ENCODE data around the gene DHRS7. TPM values are rescaled to one million over a fixed set of nuclear protein-coding genes. Genes with fewer than 3 reads are reported as not detected.

Gene DHRS7
- total RNA-seq, 1 donor from 2014 or later: 41.5 TPM

GRCh38 chr14:60188115-60188514 lies 22.9 kb upstream of the DHRS7 start:
- Mint-ChIP-seq H3K9me3 (no peaks in the 10 kb centered on the region), H3K27me3 (no peaks in the 10 kb centered on the region), H3K4me3 (no peak overlapping the region), H3K27ac (no peak overlapping the region), H3K36me3 (ENCODE audit: low read depth) (no peaks in the 10 kb centered on the region), H3K4me1 (peaks cover 14% of the 10 kb centered on the region)
- no peak for TF ChIP-seq CTCF (IDR thresholded peaks at IDR 0.05)
- CTCF ChIA-PET: interaction anchor here (7.3 to 9.5 kb wide), 2 partner anchors 122 to 224 kb away, joined by 92 to 171 read pairs; no protein-coding TSS in a partner anchor
- DNase-seq (no peak), ATAC-seq (ENCODE audit: low read depth) (no peak)
- intact Hi-C loops (cut with micrococcal nuclease): loop anchor here (10.0 kb wide), 1 partner anchor 1683 kb away; no protein-coding TSS in a partner anchor
- POLR2A ChIA-PET: no interaction called here

GRCh38 chr14:60184905-60185555 lies 19.8 kb upstream of the DHRS7 start:
- ChIA-PET POLR2A (interaction anchor here (1.7 to 3.4 kb wide), 3 partner anchors 20 to 64 kb away, joined by 4 to 22 read pairs (median 13); partner anchors contain the start of genes DHRS7 and PPM1A), CTCF (interaction anchor here (0.8 to 9.5 kb wide), 13 partner anchors 11 to 678 kb away, joined by 3 to 171 read pairs (median 5); partner anchors contain the start of genes CCDC175 and DHRS7)
- H3K27me3 Mint-ChIP-seq: no peaks in the 10 kb centered on the region
- DNase-seq: no peak
- peaks cover under 1% of the 10 kb centered on the region for H3K9me3 Mint-ChIP-seq
- no peak overlapping the region for H3K4me3 Mint-ChIP-seq
- H3K36me3 Mint-ChIP-seq (ENCODE audit: low read depth): no peaks in the 10 kb centered on the region
- intact Hi-C loops (cut with micrococcal nuclease): loop anchor here (1.0 to 10.0 kb wide), 13 partner anchors 20 to 1680 kb away; partner anchors contain the start of genes CCDC175, DHRS7 and PCNX4
- no peak for TF ChIP-seq CTCF (IDR thresholded peaks at IDR 0.05)
- H3K4me1 Mint-ChIP-seq: peaks cover 17% of the 10 kb centered on the region
- H3K27ac Mint-ChIP-seq: no peak overlapping the region
- no peak for ATAC-seq (ENCODE audit: low read depth)

GRCh38 chr14:60184146-60184904 lies 19.1 kb upstream of the DHRS7 start:
- peak; percentile 89 for TF ChIP-seq CTCF (IDR thresholded peaks at IDR 0.05)
- ChIA-PET POLR2A (interaction anchor here (1.0 to 3.4 kb wide), 5 partner anchors 10 to 92 kb away, joined by 3 to 22 read pairs (median 5); partner anchors contain the start of genes DHRS7, PCNX4 and PPM1A), CTCF (interaction anchor here (0.8 to 9.5 kb wide), 25 partner anchors 10 to 700 kb away, joined by 3 to 171 read pairs (median 3); partner anchors contain the start of genes CCDC175, DHRS7, JKAMP and L3HYPDH)
- no peaks in the 10 kb centered on the region for H3K36me3 Mint-ChIP-seq (ENCODE audit: low read depth)
- ATAC-seq (ENCODE audit: low read depth) (peak; percentile 56), DNase-seq (no peak)
- H3K27ac Mint-ChIP-seq: peak overlapping the region; percentile 87
- no peaks in the 10 kb centered on the region for H3K27me3 Mint-ChIP-seq
- peak overlapping the region; percentile 82 for H3K4me3 Mint-ChIP-seq
- intact Hi-C loops (cut with micrococcal nuclease): loop anchor here (1.0 to 10.0 kb wide), 13 partner anchors 19 to 1680 kb away; partner anchors contain the start of genes CCDC175, DHRS7 and PCNX4
- peaks cover 17% of the 10 kb centered on the region for H3K4me1 Mint-ChIP-seq
- H3K9me3 Mint-ChIP-seq: peaks cover 6% of the 10 kb centered on the region

- Mint-ChIP-seq H3K27ac (peak overlapping the region; percentile 87), H3K9me3 (peaks cover 6% of the 10 kb centered on the region), H3K36me3 (ENCODE audit: low read depth) (no peaks in the 10 kb centered on the region), H3K27me3 (no peaks in the 10 kb centered on the region), H3K4me3 (peak overlapping the region; percentile 82), H3K4me1 (peaks cover 17% of the 10 kb centered on the region)
- CTCF ChIA-PET: interaction anchor here (0.7 to 9.5 kb wide), 24 partner anchors 9 to 1069 kb away, joined by 3 to 171 read pairs (median 3); partner anchors contain the start of genes DHRS7, JKAMP and L3HYPDH
- peak; percentile 21 for ATAC-seq (ENCODE audit: low read depth)
- intact Hi-C loops (cut with micrococcal nuclease): loop anchor here (1.0 to 10.0 kb wide), 13 partner anchors 18 to 1679 kb away; partner anchors contain the start of genes CCDC175, DHRS7 and PCNX4
- no peak for DNase-seq
- POLR2A ChIA-PET: interaction anchor here (1.0 to 3.4 kb wide), 5 partner anchors 9 to 91 kb away, joined by 3 to 22 read pairs (median 5); partner anchors contain the start of genes DHRS7, PCNX4 and PPM1A
- TF ChIP-seq CTCF (IDR thresholded peaks at IDR 0.05): no peak
Observed at GRCh38 chr14:60183741-60184140, 18.5 kb upstream of the DHRS7 start.
